SK-N-MC (cell line): ENCODE data around the gene PDPR.
"Not testable (repeated sequence)": the region's sequence is repeated elsewhere in the genome, so short reads cannot be mapped to it uniquely, and the experiment has no call there.

ENCODE experiments used
- EZH2 ChIP-seq: fragments of 200-600 bp; sonication (generic); IDR thresholded peaks from one replicate; pipeline ENCODE4 v1.6.1; 2017; ENCODE audit warnings: antibody characterized with exemption
- FOXP2 ChIP-seq: optimal IDR thresholded peaks from 2 replicates; pipeline ENCODE3; 2011; ENCODE audit warnings: mild to moderate bottlenecking, moderate library complexity; ENCODE audit not compliant: insufficient read depth; ENCODE audit errors: extremely low read length, control extremely low read depth
- POLR2AphosphoS5 ChIP-seq: IDR thresholded peaks from 2 replicates; pipeline ENCODE4 v1.6.1; 2012; ENCODE audit warnings: mild to moderate bottlenecking, low read depth, low read length, borderline replicate concordance

- not testable (repeated sequence) for TF ChIP-seq EZH2, POLR2AphosphoS5, FOXP2
These were observed 47.4 kb upstream of the PDPR start for GRCh38 chr16:70066751-70067150.
